ENCODE results near the gene KCNQ5. TPM values are rescaled to one million over a fixed set of nuclear protein-coding genes. Genes with fewer than 3 reads are reported as not detected.

The KCNQ5 gene
- total and polyA plus RNA-seq, 10 of the 15 experiments (the other 5 are each of a cell fraction or from before 2014, with no cell fraction given), result 0.60 to 16.2 (median 3.2) TPM

DNA sequence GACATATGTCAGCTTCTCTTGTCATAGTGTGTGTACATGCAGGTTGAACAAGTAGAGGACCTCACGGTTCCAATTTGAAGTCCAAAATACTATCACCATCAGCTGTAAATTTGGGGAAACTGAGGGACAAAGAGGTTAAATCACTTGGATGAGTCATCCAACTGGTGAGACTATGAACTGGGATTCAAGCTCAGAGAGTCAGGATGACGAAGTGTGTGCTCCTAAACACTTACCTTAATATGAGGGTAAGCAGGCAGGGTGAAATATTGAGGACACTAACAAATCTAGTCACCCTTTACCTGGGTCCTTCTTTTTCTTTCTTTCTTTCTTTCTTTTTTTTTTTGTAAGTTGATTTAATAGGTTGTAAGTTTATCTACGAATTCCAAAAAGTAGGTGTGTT, 198.3 kb downstream of the KCNQ5 start (continued):
- no peak for TF ChIP-seq KDM1A (IDR thresholded peaks at IDR 0.05; ENCODE audit: borderline replicate concordance)

DNA sequence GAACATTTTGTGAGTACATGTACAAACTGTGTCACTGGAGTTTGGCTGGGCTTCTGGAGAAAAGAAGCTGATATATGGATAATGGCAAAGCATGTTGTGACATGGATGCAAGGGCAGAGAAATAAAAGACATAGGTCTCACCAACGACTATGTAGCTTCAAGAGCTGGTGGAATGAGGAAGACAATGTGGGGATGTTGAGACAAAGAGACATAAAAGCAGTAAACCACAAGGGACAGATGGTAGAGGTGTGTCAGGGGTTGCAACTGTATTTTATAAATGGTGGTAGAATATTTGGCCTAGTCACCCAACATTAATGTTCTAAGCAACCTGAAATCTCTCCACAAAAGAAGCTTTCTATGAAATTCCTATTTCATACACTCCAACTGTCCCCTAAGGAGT, 199.0 kb downstream of the KCNQ5 start:
- POLR2A ChIA-PET, result no interaction called here
- Histone ChIP-seq H4K20me1 (ENCODE audit: control insufficient read depth, insufficient read depth) (no peaks in the 10 kb centered on the region), H3K9me3 (replicated peaks; ENCODE audit: control insufficient read depth, insufficient read depth, low read length) (no peaks in the 10 kb centered on the region), H3K9ac (ENCODE audit: control insufficient read depth, insufficient read depth, low read length) (no peak overlapping the region), H2AFZ (ENCODE audit: control insufficient read depth, low read depth, low read length) (no peak overlapping the region), H3K36me3 (ENCODE audit: control insufficient read depth in 2 of 2, insufficient read depth in 2 of 2, low read length in 1 of 2) (no peaks in the 10 kb centered on the region), H3K4me3 (no peak overlapping the region), H3K27ac (ENCODE audit: control insufficient read depth, insufficient read depth) (no peak overlapping the region), H3K4me2 (ENCODE audit: control insufficient read depth, insufficient read depth) (no peak overlapping the region), H3K27me3 (replicated peaks in 1 of 2; ENCODE audit: control insufficient read depth in 2 of 2, insufficient read depth in 2 of 2, low read length in 1 of 2) (no peaks in the 10 kb centered on the region), H3K79me2 (ENCODE audit: control insufficient read depth, insufficient read depth, low read length) (no peaks in the 10 kb centered on the region; the same call in 1 of the 2 replicates), H3K4me1 (ENCODE audit: control insufficient read depth, insufficient read depth, low read length) (peaks cover 11% of the 10 kb centered on the region)
- DNase-seq (ENCODE audit: low read depth, low spot score) (no peak), ATAC-seq (no peak), FAIRE-seq (no peak)
- 8% methylated on average over 1 of the region's 1 CpG for WGBS (ENCODE audit: insufficient coverage, insufficient replicate concordance, low lambda C conversion rate, missing lambda C conversion rate)
- no peak for TF ChIP-seq RELA (IDR thresholded peaks at IDR 0.05; ENCODE audit: borderline replicate concordance, partially characterized antibody)
- TF ChIP-seq ZSCAN29 (IDR thresholded peaks at IDR 0.05), result no peak
- BruUV-seq (replicated peaks), result no TSS peak
- RAD21 ChIA-PET (ENCODE audit: unreplicated experiment), result no interaction called here
- SMC1A ChIA-PET (ENCODE audit: uncharacterized antibody, unreplicated experiment), result interaction anchor here (0.7 to 2.1 kb wide), 2 partner anchors 104 to 205 kb away, joined by 3 to 5 read pairs; no protein-coding TSS in a partner anchor
- CTCF ChIA-PET, result no interaction called here
- in situ Hi-C loops (cut with MboI) (no loop called here), intact Hi-C loops (cut with micrococcal nuclease; ENCODE audit: unreplicated experiment) (no loop called here)

DNA sequence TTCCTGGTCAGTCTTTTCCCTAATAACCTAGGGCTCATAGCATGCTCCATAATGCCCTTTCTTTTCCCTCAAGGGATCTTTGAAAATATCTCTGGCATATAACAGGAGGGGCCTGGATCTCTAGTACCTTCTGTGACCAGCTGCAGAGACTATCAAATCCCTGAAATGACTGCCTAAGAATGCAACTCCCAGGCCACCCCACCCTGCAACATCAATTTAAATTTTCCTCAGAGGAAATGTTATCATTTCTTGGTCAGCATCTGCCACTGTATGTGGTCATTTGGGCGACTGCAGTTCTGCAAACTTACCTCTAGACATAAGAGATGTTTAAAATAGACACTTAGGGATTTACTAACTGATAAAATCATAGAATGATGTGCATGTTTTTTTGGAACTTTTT, 200.2 kb downstream of the KCNQ5 start:
- ChIA-PET SMC1A (ENCODE audit: uncharacterized antibody, unreplicated experiment) (interaction anchor here (0.8 kb wide), 1 partner anchor 126 kb away, joined by 3 read pairs; no protein-coding TSS in a partner anchor), CTCF (interaction anchor here (0.8 kb wide), 1 partner anchor 101 kb away, joined by 3 read pairs; no protein-coding TSS in a partner anchor), POLR2A (no interaction called here), RAD21 (ENCODE audit: unreplicated experiment) (no interaction called here)
- DNase-seq (ENCODE audit: low read depth, low spot score) (no peak), ATAC-seq (no peak), FAIRE-seq (no peak)
- no peak overlapping the region for H3K27ac ChIP-seq (ENCODE audit: control insufficient read depth, insufficient read depth)
- 100% methylated on average over 1 of the region's 1 CpG for WGBS (ENCODE audit: insufficient coverage, insufficient replicate concordance, low lambda C conversion rate, missing lambda C conversion rate)
- intact Hi-C loops (cut with micrococcal nuclease; ENCODE audit: unreplicated experiment), result no loop called here
- in situ Hi-C loops (cut with MboI), result no loop called here
- H4K20me1 ChIP-seq (ENCODE audit: control insufficient read depth, insufficient read depth), result no peaks in the 10 kb centered on the region
- H3K79me2 ChIP-seq (ENCODE audit: control insufficient read depth, insufficient read depth, low read length), result peaks cover 1% of the 10 kb centered on the region
- TF ChIP-seq, protein P1, sequence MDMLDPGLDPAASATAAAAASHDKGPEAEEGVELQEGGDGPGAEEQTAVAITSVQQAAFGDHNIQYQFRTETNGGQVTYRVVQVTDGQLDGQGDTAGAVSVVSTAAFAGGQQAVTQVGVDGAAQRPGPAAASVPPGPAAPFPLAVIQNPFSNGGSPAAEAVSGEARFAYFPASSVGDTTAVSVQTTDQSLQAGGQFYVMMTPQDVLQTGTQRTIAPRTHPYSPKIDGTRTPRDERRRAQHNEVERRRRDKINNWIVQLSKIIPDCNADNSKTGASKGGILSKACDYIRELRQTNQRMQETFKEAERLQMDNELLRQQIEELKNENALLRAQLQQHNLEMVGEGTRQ (IDR thresholded peaks at IDR 0.05; ENCODE audit: borderline replicate concordance, low read depth, low read length), result no peak
- TF ChIP-seq ELK1 (IDR thresholded peaks at IDR 0.05; ENCODE audit: low read depth, low read length) (no peak), CBX3 (IDR thresholded peaks at IDR 0.05; ENCODE audit: borderline replicate concordance, low read depth) (no peak), KLF5 (IDR thresholded peaks at IDR 0.05; ENCODE audit: partially characterized antibody) (no peak), ZNF274 (IDR thresholded peaks at IDR 0.05; ENCODE audit: insufficient read depth, insufficient read length) (no peak), ZNF217 (IDR thresholded peaks at IDR 0.05) (no peak), KAT2A (conservative IDR thresholded peaks at IDR 0.05; ENCODE audit: control insufficient read depth, low read depth, low read length) (no peak), SUPT20H (IDR thresholded peaks at IDR 0.05; ENCODE audit: borderline replicate concordance, control insufficient read depth, low read depth, low read length) (no peak), HDAC6 (IDR thresholded peaks at IDR 0.05; ENCODE audit: unreplicated experiment) (no peak)
- no peak overlapping the region for H3K4me2 ChIP-seq (ENCODE audit: control insufficient read depth, insufficient read depth)
- no peak overlapping the region for H3K4me3 ChIP-seq
- H2AFZ ChIP-seq (ENCODE audit: control insufficient read depth, low read depth, low read length), result no peak overlapping the region
- H3K9me3 ChIP-seq (replicated peaks; ENCODE audit: control insufficient read depth, insufficient read depth, low read length), result no peaks in the 10 kb centered on the region
- H3K9ac ChIP-seq (ENCODE audit: control insufficient read depth, insufficient read depth, low read length), result no peak overlapping the region
- peaks cover 11% of the 10 kb centered on the region for H3K4me1 ChIP-seq (ENCODE audit: control insufficient read depth, insufficient read depth, low read length)
- no peaks in the 10 kb centered on the region for H3K36me3 ChIP-seq (ENCODE audit: control insufficient read depth in 2 of 2, insufficient read depth in 2 of 2, low read length in 1 of 2)
- no peaks in the 10 kb centered on the region for H3K27me3 ChIP-seq (replicated peaks in 1 of 2; ENCODE audit: control insufficient read depth in 2 of 2, insufficient read depth in 2 of 2, low read length in 1 of 2)
- no TSS peak for BruUV-seq (replicated peaks)

Data from GM12878 (cell line).